Activated CD4-positive, CD25-positive, alpha-beta regulatory T cell treated with anti-CD3 and anti-CD28 coated beads, Interleukin-2, amount 50 U/mL, for 72 hours (primary cell): ENCODE measurements around the gene NPEPL1.

ENCODE experiments used
- DNase-seq: peaks from one replicate; pipeline ENCODE4 v3.0.0; 2021

The NPEPL1 gene

GRCh38 chr20:58657986-58658385 is 34.6 kb upstream of the NPEPL1 start:
- no peak for DNase-seq

DNA sequence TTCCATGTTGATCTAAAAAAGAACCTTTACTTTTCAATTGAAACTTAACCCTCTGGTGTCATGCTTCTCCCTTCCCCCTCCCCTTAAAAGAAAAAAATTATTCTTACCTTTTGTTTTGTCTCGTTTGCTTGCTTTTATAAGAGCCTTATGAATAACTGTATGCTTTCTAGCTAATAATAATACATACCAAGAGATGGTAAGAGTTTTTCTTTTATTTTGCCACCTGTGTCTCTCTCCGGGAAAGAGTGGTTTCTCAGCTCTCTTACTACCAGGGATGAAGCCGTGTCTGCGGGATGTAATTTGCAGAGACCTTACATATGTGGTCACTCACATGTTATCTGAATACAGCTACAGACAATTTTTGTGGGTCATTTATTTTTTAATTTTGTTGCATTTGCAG is 33.8 kb upstream of the NPEPL1 start:
- no peak for DNase-seq

DNA sequence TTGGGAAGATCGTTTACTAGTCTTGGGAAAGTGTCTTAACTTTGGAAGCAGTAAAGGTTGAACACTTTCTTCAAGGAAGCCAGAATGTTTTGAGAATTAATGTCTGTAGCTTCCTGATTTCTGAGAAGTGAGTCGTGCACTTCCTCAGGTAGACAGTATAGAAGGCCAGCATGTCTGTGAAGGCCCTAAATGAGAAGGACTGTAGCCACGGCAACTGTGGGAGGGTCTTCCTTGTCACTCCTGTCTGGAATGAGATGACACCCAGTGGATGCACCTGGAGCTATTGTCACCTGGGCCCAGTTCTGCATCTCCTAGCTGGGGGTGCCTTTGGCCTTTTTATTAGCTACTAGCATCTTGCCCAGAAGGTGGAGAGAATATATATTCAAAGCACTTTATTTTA is 32.8 kb upstream of the NPEPL1 start:
- DNase-seq: no peak

GRCh38 chr20:58660855-58661597 is 31.6 kb upstream of the NPEPL1 start:
- DNase-seq: peak; percentile 45

DNA sequence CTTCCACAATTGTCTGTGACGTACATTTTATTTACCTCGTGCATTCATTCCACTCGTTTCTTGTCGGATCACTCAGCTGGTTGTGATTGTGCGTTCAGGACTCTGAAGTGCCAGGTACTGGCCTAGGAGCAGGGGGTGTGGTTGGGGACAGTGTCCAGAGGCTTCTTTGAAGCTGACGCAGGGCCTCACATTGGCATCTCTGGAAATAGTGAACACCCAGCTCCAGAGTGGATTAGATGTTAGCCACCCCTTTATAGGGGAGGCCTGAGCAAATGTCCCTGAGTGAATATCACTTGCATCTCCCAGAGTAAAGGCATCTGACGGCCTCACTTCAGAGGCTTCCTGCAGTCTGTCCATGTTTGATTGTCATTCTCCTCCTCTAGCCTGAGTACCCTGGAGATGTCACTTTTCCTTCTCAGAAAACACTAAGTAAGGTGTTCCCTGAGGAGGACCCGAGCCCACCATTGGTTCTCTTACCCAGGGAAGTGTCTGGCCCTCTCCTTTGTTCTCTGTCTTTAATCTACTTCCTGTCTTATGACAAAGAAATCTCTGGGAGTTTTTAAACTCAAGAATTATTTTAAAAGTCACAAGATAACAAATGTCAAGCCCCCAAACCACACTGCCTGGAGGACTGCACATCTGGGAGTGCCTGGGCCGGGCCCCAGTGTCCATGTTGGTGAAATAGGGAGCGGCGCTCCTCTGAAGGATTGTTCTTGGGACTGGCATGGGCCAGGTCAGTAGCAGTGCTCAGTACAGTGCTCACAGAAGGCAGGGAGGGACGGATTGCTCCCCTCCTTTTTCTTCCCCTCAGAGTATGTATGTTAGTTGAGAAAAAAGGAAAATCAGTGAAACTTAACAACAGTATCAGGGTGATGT is 30.8 kb upstream of the NPEPL1 start:
- DNase-seq: no peak

GRCh38 chr20:58664331-58664730 is 28.3 kb upstream of the NPEPL1 start:
- DNase-seq: no peak

- no peak for DNase-seq
Observed at GRCh38 chr20:58664883-58665282, 27.7 kb upstream of the NPEPL1 start.

- DNase-seq: no peak
Observed at GRCh38 chr20:58665606-58666005, 27.0 kb upstream of the NPEPL1 start.

GRCh38 chr20:58666702-58667101 is 25.9 kb upstream of the NPEPL1 start:
- no peak for DNase-seq

DNA sequence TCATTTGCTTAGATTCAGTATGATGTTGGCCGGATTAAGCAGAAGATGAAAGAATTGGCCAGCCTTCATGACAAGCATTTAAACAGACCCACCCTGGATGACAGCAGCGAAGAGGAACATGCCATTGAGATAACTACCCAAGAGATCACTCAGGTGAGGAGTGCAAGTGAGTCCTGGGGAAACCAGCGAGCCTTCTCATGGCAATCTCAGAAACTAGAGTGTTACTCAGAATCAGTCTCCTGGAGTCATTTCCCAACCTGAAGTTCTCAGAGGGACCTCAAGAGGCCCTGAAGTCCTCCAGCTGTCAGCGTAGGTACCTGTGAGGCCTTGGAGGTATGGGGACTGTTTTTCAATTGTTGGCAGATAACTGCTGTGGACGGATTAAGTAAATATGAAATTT is 24.6 kb upstream of the NPEPL1 start:
- DNase-seq: no peak

DNA sequence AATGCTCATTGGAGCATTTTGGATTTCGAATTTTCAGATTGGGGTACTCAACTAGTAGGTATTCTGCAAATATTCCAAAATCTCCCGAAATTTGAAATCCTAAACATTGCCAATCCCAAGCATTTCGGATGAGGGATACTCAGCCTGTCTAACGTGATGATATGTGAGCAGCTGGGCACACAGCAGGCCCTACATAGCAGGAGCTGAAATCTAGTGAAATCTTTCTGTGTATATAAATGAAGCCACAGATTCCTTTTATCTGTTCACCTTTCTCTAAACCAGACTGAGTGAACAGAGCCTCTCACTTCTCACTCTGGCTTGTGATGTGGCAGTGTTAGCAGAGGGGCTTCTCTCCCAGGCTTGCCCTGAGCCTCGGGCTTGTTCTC is 23.7 kb upstream of the NPEPL1 start:
- no peak for DNase-seq

GRCh38 chr20:58669287-58670006 is 23.2 kb upstream of the NPEPL1 start:
- no peak for DNase-seq

- DNase-seq: no peak
Observed at GRCh38 chr20:58670102-58670501, 22.5 kb upstream of the NPEPL1 start.

- no peak for DNase-seq
Observed at GRCh38 chr20:58670659-58671058, 21.9 kb upstream of the NPEPL1 start.

- DNase-seq: no peak
Observed at GRCh38 chr20:58673119-58673518, 19.5 kb upstream of the NPEPL1 start.

DNA sequence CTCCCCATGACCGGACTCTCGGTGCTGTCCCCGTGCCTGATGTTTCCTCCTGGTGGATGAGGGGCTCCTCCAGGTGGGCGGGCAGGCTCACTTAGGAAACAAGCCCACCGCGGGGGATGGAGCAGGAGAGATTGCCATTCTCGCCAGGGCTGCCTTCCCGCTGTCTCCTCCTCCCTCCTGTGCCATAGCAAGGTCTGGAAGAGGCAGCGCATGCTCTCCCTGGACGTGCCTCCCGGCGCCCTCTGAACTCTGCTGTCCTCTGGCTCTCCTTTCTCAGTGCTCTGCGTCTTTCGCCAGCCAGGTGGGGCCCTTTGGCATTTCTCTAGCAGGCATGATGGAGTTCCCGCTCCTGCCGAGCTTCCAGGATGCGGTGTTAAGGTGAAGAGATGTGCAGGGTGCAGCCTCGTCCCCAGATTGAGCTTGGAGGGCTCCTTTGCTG is 17.4 kb upstream of the NPEPL1 start:
- DNase-seq: no peak

- no peak for DNase-seq
Observed at GRCh38 chr20:58675641-58676040, 17.0 kb upstream of the NPEPL1 start.

DNA sequence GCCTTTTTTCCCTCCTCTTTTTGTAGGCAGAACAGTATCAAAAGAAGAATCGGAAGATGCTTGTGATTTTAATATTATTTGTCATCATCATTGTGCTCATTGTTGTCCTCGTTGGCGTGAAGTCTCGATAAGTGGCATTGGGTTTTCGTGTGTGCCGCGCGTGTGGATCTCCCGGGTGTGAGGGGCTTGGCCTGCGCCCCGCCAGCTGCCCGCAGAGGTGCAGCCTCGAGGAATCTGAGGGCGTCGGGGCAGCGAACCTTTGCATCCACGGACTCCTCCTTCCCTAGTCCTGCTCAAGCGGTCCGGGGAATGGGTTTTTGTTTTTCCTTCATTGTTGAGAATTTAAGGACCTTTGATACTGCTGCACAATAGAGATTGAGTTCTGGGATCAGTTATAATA is 16.4 kb upstream of the NPEPL1 start:
- no peak for DNase-seq

- DNase-seq: no peak
Observed at GRCh38 chr20:58677079-58677604, 15.5 kb upstream of the NPEPL1 start.

GRCh38 chr20:58677808-58678207 is 14.8 kb upstream of the NPEPL1 start:
- no peak for DNase-seq

- DNase-seq: no peak
Observed at GRCh38 chr20:58678806-58679205, 13.8 kb upstream of the NPEPL1 start.

DNA sequence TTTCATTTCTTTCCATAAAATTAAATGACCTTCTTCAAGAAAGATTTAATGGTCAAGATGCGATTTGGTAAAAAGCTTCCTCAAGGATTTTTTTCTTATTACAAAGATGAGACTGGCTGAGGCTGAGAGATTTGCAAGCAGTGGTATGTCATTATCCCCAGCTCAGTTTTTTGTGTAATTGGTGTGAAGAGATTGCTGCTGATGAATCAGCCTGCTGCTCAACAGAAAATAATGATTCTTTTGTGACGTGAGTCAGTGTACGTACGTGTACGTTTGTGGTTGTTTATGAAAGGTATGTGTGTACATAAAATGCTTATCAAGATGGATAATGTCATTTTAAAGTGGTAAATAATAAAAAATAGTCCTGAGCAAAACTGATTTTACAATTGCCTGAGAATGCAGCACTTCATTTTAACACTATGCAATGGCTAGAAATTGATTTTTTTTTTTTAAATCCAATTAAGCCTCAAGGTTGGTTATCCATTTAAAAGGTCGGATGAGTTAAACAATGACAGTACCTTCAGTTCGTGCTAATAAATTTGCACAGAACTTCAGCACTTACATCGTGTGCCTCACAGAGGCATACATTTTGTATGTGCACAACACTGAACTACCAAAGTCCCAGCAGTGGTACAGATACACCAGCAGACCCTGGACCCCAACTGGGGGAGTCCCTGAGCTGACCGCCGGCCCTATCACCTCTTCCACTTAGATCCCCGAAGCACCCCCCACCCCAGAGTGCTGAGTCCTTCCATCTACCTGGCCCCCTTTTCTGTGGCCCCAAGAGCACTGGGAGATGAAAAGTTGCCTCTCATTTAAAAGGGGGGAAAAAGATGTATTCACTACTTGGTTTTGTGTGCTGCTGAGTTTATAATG is 9.7 kb upstream of the NPEPL1 start:
- DNase-seq: no peak
